H1 (cell line): ENCODE measurements around the gene SNAPC2.

Source experiments
- CHD2 ChIP-seq: IDR thresholded peaks from 2 replicates; pipeline ENCODE4 v1.6.1; 2012; ENCODE audit warnings: low read length, improper control_type of control experiment
- CREB1 ChIP-seq: IDR thresholded peaks from 2 replicates; pipeline ENCODE4 v1.6.1; 2012; ENCODE audit warnings: inconsistent platforms
- EGR1 ChIP-seq: IDR thresholded peaks from 2 replicates; pipeline ENCODE4 v1.6.1; 2011; ENCODE audit warnings: low read depth, low read length, borderline replicate concordance
- RAD21 ChIP-seq, 2 experiments: IDR thresholded peaks in 1 of 2; conservative IDR thresholded peaks in 1 of 2; 2 replicates each; pipeline ENCODE4 v1.6.1; 2011; ENCODE audit warnings: low read depth in 2 of 2, low read length in 2 of 2, improper control_type of control experiment in 1 of 2, inconsistent platforms in 1 of 2, mild to moderate bottlenecking in 1 of 2, moderate library complexity in 1 of 2
- ZNF274 ChIP-seq: IDR thresholded peaks from 2 replicates; pipeline ENCODE4 v1.7.0; 2012; ENCODE audit warnings: low read length, borderline replicate concordance; ENCODE audit errors: extremely low read depth

GRCh38 chr19:7968008-7968795 lies 48.1 kb downstream of the SNAPC2 start:
- TF ChIP-seq RAD21 (IDR thresholded peaks at IDR 0.05 in 1 of 2, conservative IDR thresholded peaks at IDR 0.05 in 1 of 2; ENCODE audit: low read depth in 2 of 2, low read length in 2 of 2) (no peak), EGR1 (no peak), ZNF274 (no peak), CHD2 (no peak), CREB1 (no peak)
